ENCODE data around the gene CHRNA3. TPM values are rescaled to one million over a fixed set of nuclear protein-coding genes. Genes with fewer than 3 reads are reported as not detected.

Gene CHRNA3
- total RNA-seq, 1 donor from 2014 or later: 0.65 TPM

GRCh38 chr15:78638658-78639314, 18.0 kb upstream of the CHRNA3 start:
- intact Hi-C loops (cut with DNase I): loop anchor here (2.0 kb wide), 1 partner anchor 70 kb away; no protein-coding TSS in a partner anchor
- no peak for DNase-seq (ENCODE audit: low spot score)

DNA sequence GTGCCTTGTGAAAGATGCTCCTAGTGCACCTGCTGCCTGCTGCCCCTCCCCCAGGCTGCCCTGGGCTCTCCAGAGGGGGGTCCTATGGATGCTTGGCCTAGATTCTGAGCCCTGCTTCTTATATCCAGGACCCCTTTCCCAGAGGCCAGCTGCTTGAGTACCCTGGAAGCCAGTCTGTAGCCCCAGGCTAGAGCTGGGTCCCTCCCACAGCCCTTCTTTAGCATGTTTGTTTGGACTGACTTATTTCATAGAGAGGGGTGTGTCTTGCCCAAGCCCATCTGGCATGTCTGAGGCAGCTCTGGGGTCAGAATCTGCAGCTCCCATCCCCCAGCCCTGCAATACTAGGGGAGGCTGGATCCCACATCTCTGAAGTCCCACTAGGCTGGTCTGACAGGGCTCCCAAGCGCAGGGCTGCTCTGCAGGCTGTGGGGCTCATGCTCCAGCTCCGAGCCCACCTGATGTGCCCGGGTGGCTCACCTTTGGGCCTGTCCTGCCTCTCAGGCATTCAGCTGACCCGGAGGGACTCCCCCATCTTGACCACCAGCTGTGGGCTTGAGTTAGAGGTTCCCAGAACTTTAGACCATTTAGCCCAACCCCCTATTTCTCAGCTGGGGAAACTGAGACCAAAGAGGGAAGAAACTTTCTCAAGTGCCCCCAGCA, 17.1 kb upstream of the CHRNA3 start:
- DNase-seq (ENCODE audit: low spot score): no peak
- intact Hi-C loops (cut with DNase I): loop anchor here (2.0 kb wide), 1 partner anchor 71 kb away; no protein-coding TSS in a partner anchor

- intact Hi-C loops (cut with DNase I): no loop called here
- no peak for DNase-seq (ENCODE audit: low spot score)
Observed at GRCh38 chr15:78636378-78636859, 15.6 kb upstream of the CHRNA3 start.

DNA sequence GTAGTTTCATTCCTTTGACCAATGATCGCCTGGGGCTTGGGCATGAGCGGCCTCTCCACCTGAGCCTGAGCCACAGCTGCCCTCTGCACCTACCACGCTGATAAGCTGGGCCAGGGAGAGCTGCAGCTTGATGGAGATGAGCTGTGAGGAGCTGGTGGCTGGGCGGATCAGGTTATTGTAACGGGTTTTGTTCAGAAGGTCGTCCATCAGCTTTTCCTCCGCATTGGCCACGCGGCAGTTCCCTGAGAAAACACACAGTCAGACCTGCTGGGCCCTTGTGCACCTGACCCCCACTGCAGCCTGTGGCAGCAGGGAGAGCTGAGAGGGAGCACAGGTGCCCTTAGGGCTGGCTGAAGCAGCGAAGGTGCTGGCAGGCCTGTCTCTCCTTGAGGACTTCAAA, 14.6 kb upstream of the CHRNA3 start:
- intact Hi-C loops (cut with DNase I): no loop called here
- no peak for DNase-seq (ENCODE audit: low spot score)

DNA sequence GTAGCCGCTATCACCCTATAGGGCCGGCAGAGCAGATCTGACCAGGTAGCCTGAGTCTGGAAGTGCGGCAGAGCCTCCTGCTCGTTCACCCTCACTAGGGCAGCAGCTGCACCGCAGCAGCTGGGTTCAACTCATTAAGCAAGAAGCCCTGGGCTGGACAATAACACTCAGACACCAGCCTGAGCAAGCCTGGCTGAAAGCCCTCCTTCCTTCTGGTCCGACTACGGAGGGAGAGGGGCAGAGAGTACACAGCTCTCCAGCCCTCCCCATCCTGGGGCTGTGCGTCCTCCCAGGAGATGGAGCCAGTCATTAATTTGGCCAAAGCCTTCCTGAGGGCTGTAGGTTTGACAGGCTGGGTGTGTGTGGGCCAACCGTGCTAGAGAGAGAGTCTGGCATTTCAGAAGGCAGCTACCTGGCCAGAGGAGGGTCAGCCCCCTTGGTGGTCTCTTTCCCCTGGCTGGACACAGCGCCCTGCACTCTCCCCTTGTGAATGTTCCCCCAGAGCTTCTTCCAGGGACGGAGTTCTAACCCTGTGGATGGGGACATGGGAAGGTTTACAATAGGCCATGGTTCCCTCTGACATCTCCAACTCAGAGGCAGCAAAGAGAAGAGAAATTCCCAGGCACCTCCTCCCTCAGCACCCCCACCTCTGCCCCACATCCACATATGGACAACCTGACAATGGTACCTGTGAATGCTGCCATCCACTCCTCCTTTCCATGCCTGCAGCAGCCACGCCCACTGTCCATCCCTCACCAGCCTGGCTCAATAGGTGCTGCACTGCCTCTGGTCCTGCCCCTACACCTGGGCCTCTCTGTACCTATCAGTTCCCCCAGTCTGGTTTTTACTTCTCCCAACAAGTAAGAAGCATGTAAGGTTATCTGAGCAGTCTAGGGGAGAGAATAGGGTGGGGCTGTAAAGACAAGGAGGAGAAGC, 13.7 kb upstream of the CHRNA3 start:
- no peak for DNase-seq (ENCODE audit: low spot score)
- intact Hi-C loops (cut with DNase I): no loop called here

DNA sequence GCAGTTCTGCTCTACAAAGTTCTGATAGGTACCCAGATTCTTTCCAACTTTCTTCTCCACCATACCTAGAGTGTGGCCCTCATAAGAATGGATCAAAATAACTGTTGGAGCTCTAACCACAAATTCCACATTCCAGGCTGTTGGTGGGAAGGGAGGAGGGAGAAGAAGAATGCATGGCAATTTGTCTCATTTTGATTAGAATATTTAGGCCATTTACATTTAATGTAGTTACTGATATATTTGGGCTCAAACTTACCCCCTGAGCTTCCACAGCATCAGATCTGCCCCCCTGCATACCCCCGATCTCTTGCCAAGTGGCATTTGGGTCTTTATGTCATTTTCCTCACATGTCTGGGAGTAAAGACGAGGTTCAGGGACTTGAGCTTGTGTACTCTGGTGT, 12.6 kb upstream of the CHRNA3 start:
- intact Hi-C loops (cut with DNase I): no loop called here
- no peak for DNase-seq (ENCODE audit: low spot score)

GRCh38 chr15:78630886-78631633, 10.3 kb upstream of the CHRNA3 start:
- intact Hi-C loops (cut with DNase I): no loop called here
- DNase-seq (ENCODE audit: low spot score): no peak

GRCh38 chr15:78629716-78630065, 8.9 kb upstream of the CHRNA3 start:
- intact Hi-C loops (cut with DNase I): no loop called here
- DNase-seq (ENCODE audit: low spot score): no peak

DNA sequence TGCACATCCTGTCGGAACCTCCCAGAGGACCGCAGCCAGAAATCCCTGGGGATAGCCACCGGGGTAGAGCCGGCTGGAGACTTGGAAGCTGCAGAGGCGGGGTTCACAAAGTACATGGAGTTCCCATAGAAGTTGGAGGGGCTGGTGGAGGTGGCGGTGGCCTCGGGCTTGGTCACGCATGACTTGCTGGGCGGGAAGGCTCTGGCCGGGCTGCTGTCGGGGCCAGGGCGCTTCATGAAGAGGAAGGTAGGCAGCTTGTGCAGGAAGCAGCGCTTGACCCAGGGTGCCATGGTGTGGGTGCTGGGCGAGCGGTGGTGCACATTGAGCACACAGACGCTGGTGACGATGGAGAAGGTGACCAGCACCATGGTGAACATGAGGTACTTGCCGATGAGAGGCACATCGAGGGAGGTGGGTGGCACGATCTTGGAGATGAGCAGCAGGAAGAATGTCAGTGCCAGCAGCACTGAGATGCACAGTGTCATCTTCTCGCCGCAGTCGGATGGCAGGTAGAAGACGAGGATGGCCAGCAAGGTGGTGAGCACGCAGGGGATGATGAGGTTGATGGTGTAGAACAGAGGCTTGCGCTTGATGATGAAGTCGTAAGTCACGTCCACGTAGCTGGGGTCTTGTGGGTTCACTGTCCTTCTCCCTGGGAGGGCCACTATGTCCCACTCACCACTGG, 8.4 kb upstream of the CHRNA3 start:
- intact Hi-C loops (cut with DNase I): no loop called here
- DNase-seq (ENCODE audit: low spot score): no peak

- intact Hi-C loops (cut with DNase I): no loop called here
Observed at GRCh38 chr15:78628227-78628626, 7.4 kb upstream of the CHRNA3 start.

GRCh38 chr15:78627348-78627747, 6.6 kb upstream of the CHRNA3 start:
- DNase-seq (ENCODE audit: low spot score): no peak
- intact Hi-C loops (cut with DNase I): no loop called here

More at GRCh38 chr15:78628227-78628626, 7.4 kb upstream of the CHRNA3 start:
- DNase-seq (ENCODE audit: low spot score): no peak

GRCh38 chr15:78626381-78626995, 5.7 kb upstream of the CHRNA3 start:
- intact Hi-C loops (cut with DNase I): no loop called here
- DNase-seq (ENCODE audit: low spot score): no peak

GRCh38 chr15:78625606-78626280, 4.9 kb upstream of the CHRNA3 start:
- DNase-seq (ENCODE audit: low spot score): peak; percentile 53
- intact Hi-C loops (cut with DNase I): no loop called here

DNA sequence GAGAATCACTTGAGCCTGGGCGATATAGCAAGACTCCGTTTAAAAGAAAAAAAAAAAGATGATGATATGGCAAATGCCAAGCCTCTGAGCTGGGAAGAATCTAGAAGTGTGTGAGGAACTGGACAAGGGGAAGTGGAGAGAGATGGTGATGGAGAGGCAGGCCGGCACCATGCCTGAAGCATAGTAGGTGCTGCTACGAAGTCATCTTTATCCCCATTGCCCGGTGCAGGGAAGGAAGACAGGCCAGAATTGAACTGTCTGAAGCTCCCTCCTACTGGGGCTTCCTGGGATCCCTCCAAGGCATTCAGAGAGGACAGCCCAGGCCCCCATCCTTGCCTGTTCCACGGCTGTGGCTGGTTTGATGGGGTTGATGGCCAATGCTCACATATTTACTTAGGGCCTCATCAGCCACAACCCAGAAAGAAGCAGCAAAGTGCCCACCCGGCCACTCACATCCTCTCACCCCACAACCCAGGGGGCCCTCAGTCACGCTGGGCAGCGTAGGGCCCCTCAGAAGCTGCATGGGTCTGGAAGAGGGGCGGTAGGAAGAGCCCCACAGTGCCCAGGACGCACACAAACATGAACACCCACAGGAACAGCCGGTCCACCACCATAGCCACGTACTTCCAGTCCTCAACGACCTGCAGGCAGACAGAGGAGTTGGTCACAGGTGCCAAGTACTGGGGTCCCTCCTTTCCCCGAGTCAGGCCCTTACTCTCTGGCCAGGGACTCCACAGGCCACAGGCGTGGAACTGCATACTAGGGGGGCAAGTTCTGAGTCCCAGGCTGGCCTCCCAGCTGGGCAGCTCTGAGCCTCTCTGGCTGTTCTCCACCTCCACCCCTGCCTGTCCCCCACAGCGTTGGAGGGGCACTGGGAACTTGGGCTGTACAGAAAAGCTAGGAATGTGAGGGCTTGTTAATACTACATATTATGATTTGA, 4.1 kb upstream of the CHRNA3 start:
- DNase-seq (ENCODE audit: low spot score): no peak

DNA sequence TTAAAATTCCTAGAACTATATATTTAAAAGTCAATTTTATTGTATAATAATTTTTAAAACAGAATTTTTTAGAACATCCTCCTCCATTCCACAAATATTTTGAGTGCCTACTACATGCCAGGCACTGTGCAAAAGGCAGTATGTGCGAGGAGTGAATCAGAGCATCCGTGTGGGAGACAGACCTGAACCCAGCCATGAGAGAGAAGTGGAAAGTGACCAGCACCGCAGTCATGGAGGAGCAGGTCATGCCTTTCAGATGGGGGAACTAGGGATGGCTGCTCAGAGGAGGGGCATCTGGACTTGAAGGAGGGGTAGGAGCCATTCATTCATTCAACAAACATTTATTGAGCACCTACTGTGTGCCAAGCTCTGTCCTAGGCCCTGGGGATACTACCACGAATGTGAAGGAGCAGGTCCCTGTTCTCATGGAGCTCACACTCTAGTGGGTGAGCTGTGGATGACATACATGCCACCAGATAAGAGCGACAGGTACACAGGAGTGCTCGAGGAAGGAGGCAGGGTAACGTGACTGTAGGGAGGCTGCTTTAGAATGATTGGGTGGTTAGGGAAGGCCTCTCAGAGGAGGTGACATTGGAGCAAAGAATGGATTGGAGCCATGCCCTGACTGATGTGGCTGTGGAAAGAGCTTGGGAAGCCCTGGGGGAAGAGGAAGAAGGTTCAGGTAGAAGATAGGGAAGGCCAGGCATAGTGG, 3.1 kb upstream of the CHRNA3 start:
- intact Hi-C loops (cut with DNase I): no loop called here

More for the DNA sequence above, 4.1 kb upstream of the CHRNA3 start:
- intact Hi-C loops (cut with DNase I): no loop called here

GRCh38 chr15:78621810-78622402, 1.1 kb upstream of the CHRNA3 start:
- DNase-seq (ENCODE audit: low spot score): no peak
- intact Hi-C loops (cut with DNase I): no loop called here

More for the DNA sequence above, 3.1 kb upstream of the CHRNA3 start:
- no peak for DNase-seq (ENCODE audit: low spot score)
